IMR-90 (cell line): ENCODE measurements around the gene ITPKA. TPM values are rescaled to one million over a fixed set of nuclear protein-coding genes. Genes with fewer than 3 reads are reported as not detected.

Source experiments
- ATAC-seq: fragments of 200-7000 bp; cut with Tn5 transposase; 2 replicates; pipeline ENCODE4 v1.9.1; 2020; ENCODE audit warnings: low read depth, mild to moderate bottlenecking, moderate library complexity
- BruUV-seq: library from RNA; stranded (reverse); fragments of 400-500 nt; replicated peaks from 2 replicates; lab custom pipeline; 2021; lab: Mats Ljungman, UMichigan
- CTCF ChIA-PET: fragments of 300-600 bp; formaldehyde crosslinking; extraction: SDS; loops from one replicate; lab custom pipeline; 2021; ENCODE audit warnings: antibody characterized with exemption; lab: Yijun Ruan, JAX
- POLR2A ChIA-PET: fragments of 300-600 bp; sonication (Branson Sonifier 250); formaldehyde crosslinking; loops from one replicate; lab custom pipeline; 2022; ENCODE audit warnings: antibody characterized with exemption; ENCODE audit not compliant: unreplicated experiment; lab: Charles Lee
- DNase-seq: peaks from one replicate; pipeline ENCODE4 v3.0.0; 2013
- H2AFZ ChIP-seq: replicated peaks from 2 replicates; pipeline ENCODE3; 2013; ENCODE audit warnings: low read length, mild to moderate bottlenecking; ENCODE audit not compliant: poor library complexity
- H2AK5ac ChIP-seq: 2 replicates; pipeline ENCODE4 v1.6.1; 2013; ENCODE audit warnings: low read depth, low read length, inconsistent platforms
- H2AK9ac ChIP-seq: replicated peaks from 2 replicates; pipeline ENCODE3; 2013; ENCODE audit warnings: mild to moderate bottlenecking, low read depth, low read length, moderate library complexity; ENCODE audit not compliant: poor library complexity
- H2BK120ac ChIP-seq: 2 replicates; pipeline ENCODE4 v1.6.1; 2013; ENCODE audit warnings: low read depth, low read length, inconsistent platforms
- H2BK15ac ChIP-seq: 3 replicates; pipeline ENCODE4 v1.6.1; 2013; ENCODE audit warnings: low read depth, low read length, inconsistent platforms
- H2BK20ac ChIP-seq: 2 replicates; pipeline ENCODE4 v1.6.1; 2013; ENCODE audit warnings: low read depth, mild to moderate bottlenecking, inconsistent platforms, low read length, moderate library complexity
- H2BK5ac ChIP-seq: 2 replicates; pipeline ENCODE4 v1.6.1; 2013; ENCODE audit warnings: mild to moderate bottlenecking, low read depth, low read length, inconsistent platforms; ENCODE audit not compliant: poor library complexity, severe bottlenecking
- H3K14ac ChIP-seq: replicated peaks from 2 replicates; pipeline ENCODE4 v1.6.1; 2013; ENCODE audit warnings: low read depth, low read length, inconsistent platforms
- H3K18ac ChIP-seq: 2 replicates; pipeline ENCODE4 v1.6.1; 2013; ENCODE audit warnings: low read depth, low read length, control low read depth
- H3K23ac ChIP-seq: 2 replicates; pipeline ENCODE4 v1.6.1; 2013; ENCODE audit warnings: low read depth, low read length, inconsistent platforms
- H3K27ac ChIP-seq: 2 replicates; pipeline ENCODE4 v1.5.1; 2013; ENCODE audit warnings: mild to moderate bottlenecking, control low read depth, low read length; ENCODE audit not compliant: insufficient read depth
- H3K27me3 ChIP-seq: 2 replicates; pipeline ENCODE4 v1.6.1; 2013; ENCODE audit warnings: low read length; ENCODE audit not compliant: control insufficient read depth, insufficient read depth
- H3K36me3 ChIP-seq: 2 replicates; pipeline ENCODE4 v1.6.1; 2013; ENCODE audit warnings: low read length, mixed read lengths; ENCODE audit not compliant: control insufficient read depth, insufficient read depth
- H3K4ac ChIP-seq: 2 replicates; pipeline ENCODE4 v1.6.1; 2013; ENCODE audit warnings: low read depth, low read length, inconsistent platforms
- H3K4me1 ChIP-seq: 2 replicates; pipeline ENCODE4 v1.6.1; 2013; ENCODE audit warnings: low read length, mixed read lengths; ENCODE audit not compliant: control insufficient read depth, insufficient read depth
- H3K4me2 ChIP-seq: 2 replicates; pipeline ENCODE4 v1.6.1; 2013; ENCODE audit warnings: low read depth, mild to moderate bottlenecking, control low read depth, low read length, moderate library complexity
- H3K4me3 ChIP-seq: 2 replicates; pipeline ENCODE4 v1.5.1; 2013; ENCODE audit warnings: low read depth, mild to moderate bottlenecking, control low read depth, low read length, moderate library complexity; ENCODE audit not compliant: insufficient read depth
- H3K56ac ChIP-seq: 2 replicates; pipeline ENCODE4 v1.6.1; 2013; ENCODE audit warnings: low read length, inconsistent platforms; ENCODE audit not compliant: insufficient read depth; ENCODE audit errors: extremely low read depth
- H3K79me1 ChIP-seq, 2 experiments: 2 replicates each; pipeline ENCODE4 v1.6.1; 2013; ENCODE audit warnings: low read length in 2 of 2, inconsistent platforms in 1 of 2, low read depth in 1 of 2
- H3K9ac ChIP-seq: 2 replicates; pipeline ENCODE4 v1.6.1; 2013; ENCODE audit warnings: low read depth, low read length, control low read depth
- H3K9me1 ChIP-seq: 2 replicates; pipeline ENCODE4 v1.6.1; 2013; ENCODE audit warnings: low read length, inconsistent platforms; ENCODE audit not compliant: insufficient read depth
- H3K9me3 ChIP-seq: 2 replicates; pipeline ENCODE4 v1.6.1; 2013; ENCODE audit warnings: low read length; ENCODE audit not compliant: control insufficient read depth, insufficient read depth
- H4K20me1 ChIP-seq: 2 replicates; pipeline ENCODE4 v1.6.1; 2013; ENCODE audit warnings: low read length, inconsistent platforms; ENCODE audit not compliant: insufficient read depth
- H4K5ac ChIP-seq: 2 replicates; pipeline ENCODE4 v1.6.1; 2013; ENCODE audit warnings: mild to moderate bottlenecking, low read depth, low read length, control low read depth
- H4K8ac ChIP-seq, 2 experiments: 2 replicates each; pipeline ENCODE4 v1.6.1; 2013; ENCODE audit warnings: low read depth in 2 of 2, low read length in 2 of 2, control low read depth in 1 of 2, inconsistent platforms in 1 of 2
- H4K91ac ChIP-seq: 2 replicates; pipeline ENCODE4 v1.6.1; 2013; ENCODE audit warnings: low read depth, low read length, inconsistent platforms; ENCODE audit not compliant: insufficient read depth
- BHLHE40 ChIP-seq: fragments of 150-350 bp; IDR thresholded peaks from 2 replicates; pipeline ENCODE4 v1.6.1; 2016; ENCODE audit warnings: mild to moderate bottlenecking, low read depth, low read length
- CEBPB ChIP-seq: IDR thresholded peaks from 2 replicates; pipeline ENCODE4 v1.6.1; 2012; ENCODE audit warnings: low read depth, low read length, improper control_type of control experiment
- CHD1 ChIP-seq: IDR thresholded peaks from 2 replicates; pipeline ENCODE4 v1.6.1; 2012; ENCODE audit warnings: low read depth, low read length, improper control_type of control experiment
- FOS ChIP-seq: fragments of 150-350 bp; IDR thresholded peaks from 2 replicates; pipeline ENCODE4 v1.6.1; 2016; ENCODE audit warnings: low read depth, low read length
- MAFK ChIP-seq: IDR thresholded peaks from 2 replicates; pipeline ENCODE4 v1.6.1; 2012; ENCODE audit warnings: low read depth, low read length, improper control_type of control experiment
- MAZ ChIP-seq: IDR thresholded peaks from 2 replicates; pipeline ENCODE4 v1.6.1; 2012; ENCODE audit warnings: low read depth, mild to moderate bottlenecking, low read length, improper control_type of control experiment, moderate library complexity, borderline replicate concordance
- MXI1 ChIP-seq: IDR thresholded peaks from 2 replicates; pipeline ENCODE4 v1.6.1; 2012; ENCODE audit warnings: low read depth, mild to moderate bottlenecking, low read length, moderate library complexity, borderline replicate concordance
- NFE2L2 ChIP-seq: fragments of 150-350 bp; IDR thresholded peaks from 2 replicates; pipeline ENCODE4 v1.6.1; 2016; ENCODE audit warnings: low read depth, mild to moderate bottlenecking, low read length
- POLR2A ChIP-seq: IDR thresholded peaks from 2 replicates; pipeline ENCODE4 v1.6.1; 2012; ENCODE audit warnings: mild to moderate bottlenecking, low read depth, low read length
- RAD21 ChIP-seq: IDR thresholded peaks from 2 replicates; pipeline ENCODE4 v1.6.1; 2012; ENCODE audit warnings: low read length, improper control_type of control experiment
- RCOR1 ChIP-seq: IDR thresholded peaks from 2 replicates; pipeline ENCODE4 v1.6.1; 2012; ENCODE audit warnings: mild to moderate bottlenecking, low read length, improper control_type of control experiment; ENCODE audit not compliant: insufficient replicate concordance
- SMC3 ChIP-seq: fragments of 150-350 bp; IDR thresholded peaks from 2 replicates; pipeline ENCODE4 v1.6.1; 2016; ENCODE audit warnings: low read depth, mild to moderate bottlenecking, antibody characterized with exemption, low read length, moderate library complexity
- WGBS, 2 experiments: methylation state at CpG; one replicate each; pipeline versions ENCODE4 v1.1.5 to v1.1.7; 2013; ENCODE audit warnings: missing lambda C conversion rate in 2 of 2; ENCODE audit not compliant: insufficient read length in 1 of 2; ENCODE audit errors: extremely low coverage in 2 of 2; 5-methylcytosine and 5-hydroxymethylcytosine counted together
- dilution Hi-C: fragments of 300-500 bp; cut with HindIII; formaldehyde crosslinking; loops from one replicate; pipeline ENCODE4 v1.14.3; 2018; ENCODE audit warnings: low sequenced_read_pairs; ENCODE audit not compliant: unreplicated experiment
- in situ Hi-C: fragments of 300-500 bp; cut with MboI; formaldehyde crosslinking; loops from 3 replicates; pipeline ENCODE4 v1.14.3; 2019; ENCODE audit warnings: low sequenced_read_pairs, inconsistent platforms, mixed read lengths
- intact Hi-C: fragments of 100-400 bp; cut with micrococcal nuclease; formaldehyde crosslinking; loops from 2 replicates; pipeline ENCODE4 v1.10.0; 2022
- polyA plus RNA-seq, 3 experiments: library from polyadenylated mRNA; depleted of rRNA; stranded (reverse); fragments of >200 nt; gene quantifications; 2 replicates each; pipeline ENCODE4 v1.2.3, GENCODE V29; 2012; ENCODE audit warnings: low replicate concordance in 1 of 3
- total RNA-seq: library from RNA; depleted of rRNA; stranded (reverse); fragments of >200 nt; gene quantifications from 2 replicates; pipeline ENCODE4 v1.2.3, GENCODE V29; 2012
- TF ChIP-seq, protein P1 (sequence below): conservative IDR thresholded peaks from 2 replicates; pipeline ENCODE4 v1.5.1; 2012; ENCODE audit warnings: mild to moderate bottlenecking, low read depth, low read length, improper control_type of control experiment
- TF ChIP-seq, protein P2 (sequence below): fragments of 150-350 bp; IDR thresholded peaks from 2 replicates; pipeline ENCODE4 v1.6.1; 2017; ENCODE audit warnings: mild to moderate bottlenecking, antibody characterized with exemption, low read length, low read depth

ITPKA gene
- total and polyA plus RNA-seq, 2 of the 4 experiments (the other 2 are of a cell fraction), result 1.1 to 1.8 TPM

DNA sequence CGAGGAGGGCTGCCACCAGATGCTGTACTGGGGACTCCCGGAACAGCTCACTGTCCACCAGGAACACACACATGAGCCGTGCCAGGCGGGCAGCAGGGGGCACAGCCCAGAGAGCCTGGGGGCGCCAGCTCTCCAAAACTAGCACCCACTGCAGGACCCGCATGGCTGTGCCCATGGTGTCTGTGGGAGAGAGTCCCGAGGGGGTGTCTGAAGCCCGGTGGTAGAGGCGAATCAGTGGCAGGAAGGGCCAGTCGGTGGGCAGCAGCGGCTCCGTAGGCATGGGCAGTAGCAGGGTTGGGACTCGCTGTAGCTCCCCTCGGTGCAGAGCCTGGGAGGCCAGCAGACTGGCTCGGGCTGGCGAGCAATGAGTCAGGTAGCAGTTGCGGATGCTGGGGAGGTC, 27.0 kb downstream of the ITPKA start:
- no peak for DNase-seq
- H3K9me1 ChIP-seq, result no peaks in the 10 kb centered on the region; the same call in 1 of the 2 replicates
- no peak overlapping the region for H3K56ac ChIP-seq
- 91% methylated on average over 8 of the region's 17 CpGs; no CpG with 5 or more reads in 1 of the 2 experiments for WGBS, 2 experiments
- CTCF ChIA-PET, result interaction anchor here (0.8 kb wide), 1 partner anchor 27 kb away, joined by 4 read pairs; no protein-coding TSS in a partner anchor
- no peaks in the 10 kb centered on the region for H3K9me3 ChIP-seq
- H2BK20ac ChIP-seq, result no peak overlapping the region
- ATAC-seq, result no peak
- no peaks in the 10 kb centered on the region for H3K79me1 ChIP-seq
- H4K5ac ChIP-seq, result no peak overlapping the region
- no peaks in the 10 kb centered on the region for H3K4me1 ChIP-seq
- no peak overlapping the region for H2BK15ac ChIP-seq
- no peak overlapping the region for H2AFZ ChIP-seq
- no peaks in the 10 kb centered on the region for H4K20me1 ChIP-seq
- no TSS peak for BruUV-seq
- no peak overlapping the region for H2BK5ac ChIP-seq
- TF ChIP-seq SMC3, result no peak
- TF ChIP-seq RAD21, result no peak
- no peak for TF ChIP-seq MAZ
- no peak for TF ChIP-seq CEBPB
- no peak for TF ChIP-seq NFE2L2
- TF ChIP-seq, protein P1, sequence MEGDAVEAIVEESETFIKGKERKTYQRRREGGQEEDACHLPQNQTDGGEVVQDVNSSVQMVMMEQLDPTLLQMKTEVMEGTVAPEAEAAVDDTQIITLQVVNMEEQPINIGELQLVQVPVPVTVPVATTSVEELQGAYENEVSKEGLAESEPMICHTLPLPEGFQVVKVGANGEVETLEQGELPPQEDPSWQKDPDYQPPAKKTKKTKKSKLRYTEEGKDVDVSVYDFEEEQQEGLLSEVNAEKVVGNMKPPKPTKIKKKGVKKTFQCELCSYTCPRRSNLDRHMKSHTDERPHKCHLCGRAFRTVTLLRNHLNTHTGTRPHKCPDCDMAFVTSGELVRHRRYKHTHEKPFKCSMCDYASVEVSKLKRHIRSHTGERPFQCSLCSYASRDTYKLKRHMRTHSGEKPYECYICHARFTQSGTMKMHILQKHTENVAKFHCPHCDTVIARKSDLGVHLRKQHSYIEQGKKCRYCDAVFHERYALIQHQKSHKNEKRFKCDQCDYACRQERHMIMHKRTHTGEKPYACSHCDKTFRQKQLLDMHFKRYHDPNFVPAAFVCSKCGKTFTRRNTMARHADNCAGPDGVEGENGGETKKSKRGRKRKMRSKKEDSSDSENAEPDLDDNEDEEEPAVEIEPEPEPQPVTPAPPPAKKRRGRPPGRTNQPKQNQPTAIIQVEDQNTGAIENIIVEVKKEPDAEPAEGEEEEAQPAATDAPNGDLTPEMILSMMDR, result no peak
- TF ChIP-seq FOS, result no peak
- TF ChIP-seq MAFK, result no peak
- no peak for TF ChIP-seq BHLHE40
- TF ChIP-seq POLR2A, result no peak
- TF ChIP-seq, protein P2, sequence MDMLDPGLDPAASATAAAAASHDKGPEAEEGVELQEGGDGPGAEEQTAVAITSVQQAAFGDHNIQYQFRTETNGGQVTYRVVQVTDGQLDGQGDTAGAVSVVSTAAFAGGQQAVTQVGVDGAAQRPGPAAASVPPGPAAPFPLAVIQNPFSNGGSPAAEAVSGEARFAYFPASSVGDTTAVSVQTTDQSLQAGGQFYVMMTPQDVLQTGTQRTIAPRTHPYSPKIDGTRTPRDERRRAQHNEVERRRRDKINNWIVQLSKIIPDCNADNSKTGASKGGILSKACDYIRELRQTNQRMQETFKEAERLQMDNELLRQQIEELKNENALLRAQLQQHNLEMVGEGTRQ, result no peak
- TF ChIP-seq MXI1, result no peak
- TF ChIP-seq CHD1, result no peak
- no peak for TF ChIP-seq RCOR1
- H3K36me3 ChIP-seq, result peaks cover 46% of the 10 kb centered on the region
- H2AK5ac ChIP-seq, result no peak overlapping the region
- no peaks in the 10 kb centered on the region for H3K27me3 ChIP-seq
- no peak overlapping the region for H4K8ac ChIP-seq
- in situ Hi-C loops, result no loop called here
- no peak overlapping the region for H3K18ac ChIP-seq
- intact Hi-C loops, result no loop called here
- H4K91ac ChIP-seq, result no peak overlapping the region
- no peak overlapping the region for H3K4me3 ChIP-seq
- H3K4me2 ChIP-seq, result no peak overlapping the region
- POLR2A ChIA-PET, result no interaction called here
- no peak overlapping the region for H2BK120ac ChIP-seq
- H3K14ac ChIP-seq, result no peak overlapping the region
- no peak overlapping the region for H2AK9ac ChIP-seq
- dilution Hi-C loops, result no loop called here
- H3K9ac ChIP-seq, result no peak overlapping the region
- H3K23ac ChIP-seq, result no peak overlapping the region
- no peak overlapping the region for H3K4ac ChIP-seq
- H3K27ac ChIP-seq, result no peak overlapping the region
